Keratinocyte (primary cell): ENCODE data around the gene SYP. TPM values are rescaled to one million over a fixed set of nuclear protein-coding genes. Genes with fewer than 3 reads are reported as not detected.

Experiments used
- DNase-seq: peaks from one replicate; pipeline ENCODE4 v3.0.0-alpha.2; 2011; ENCODE audit warnings: low read depth, missing footprints, low spot score
- FAIRE-seq: peaks from 2 replicates; lab custom pipeline; 2011; peaks lifted over from hg19 to GRCh38; lab: Jason Lieb, UNC
- H2AFZ ChIP-seq: 2 replicates; pipeline ENCODE4 v1.6.0; 2012; ENCODE audit warnings: low read length, control low read depth, inconsistent platforms; ENCODE audit not compliant: control insufficient read depth
- H3K27ac ChIP-seq: 2 replicates; pipeline ENCODE4 v1.5.1; 2011; ENCODE audit warnings: low read length; ENCODE audit not compliant: control insufficient read depth, insufficient read depth
- H3K27me3 ChIP-seq: 3 replicates; pipeline ENCODE4 v1.6.0; 2011; ENCODE audit warnings: low read length; ENCODE audit not compliant: control insufficient read depth, insufficient read depth; ENCODE audit errors: extremely low read depth
- H3K36me3 ChIP-seq, 2 experiments: 2 replicates in 1 of 2; 3 replicates in 1 of 2; pipeline ENCODE4 v1.5.1; 2011; ENCODE audit warnings: low read length in 2 of 2, mild to moderate bottlenecking in 1 of 2; ENCODE audit not compliant: control insufficient read depth in 2 of 2, insufficient read depth in 2 of 2; ENCODE audit errors: extremely low read depth in 1 of 2
- H3K4me1 ChIP-seq: 3 replicates; pipeline ENCODE4 v1.5.1; 2011; ENCODE audit warnings: low read length; ENCODE audit not compliant: control insufficient read depth, insufficient read depth; ENCODE audit errors: extremely low read depth
- H3K4me2 ChIP-seq: 3 replicates; pipeline ENCODE4 v1.6.0; 2011; ENCODE audit warnings: low read depth, low read length; ENCODE audit not compliant: control insufficient read depth, insufficient read depth; ENCODE audit errors: extremely low read depth
- H3K4me3 ChIP-seq, 3 experiments: fragments of 200-600 bp in 1 of 3; sonication (generic) in 1 of 3; 2 replicates in 2 of 3; 3 replicates in 1 of 3; pipeline ENCODE4 v1.5.1; 2011 to 2016; ENCODE audit warnings: low read length in 3 of 3, mild to moderate bottlenecking in 3 of 3, control low read depth in 2 of 3, inconsistent platforms in 1 of 3, low read depth in 1 of 3, mixed read lengths in 1 of 3, mixed run types in 1 of 3, moderate library complexity in 1 of 3; ENCODE audit not compliant: control insufficient read depth in 2 of 3, insufficient read depth in 2 of 3; ENCODE audit errors: extremely low read depth in 1 of 3
- H3K79me2 ChIP-seq: 2 replicates; pipeline ENCODE4 v1.6.0; 2012; ENCODE audit warnings: low read length; ENCODE audit not compliant: control insufficient read depth, insufficient read depth
- H3K9ac ChIP-seq: 3 replicates; pipeline ENCODE4 v1.6.0; 2011; ENCODE audit warnings: low read length; ENCODE audit not compliant: control insufficient read depth, insufficient read depth; ENCODE audit errors: extremely low read depth
- H3K9me1 ChIP-seq: 3 replicates; pipeline ENCODE4 v1.6.0; 2011; ENCODE audit warnings: low read length; ENCODE audit not compliant: control insufficient read depth, insufficient read depth; ENCODE audit errors: extremely low read depth
- H3K9me3 ChIP-seq: 2 replicates; pipeline ENCODE4 v1.5.1; 2012; ENCODE audit warnings: low read depth, low read length; ENCODE audit not compliant: control insufficient read depth
- H4K20me1 ChIP-seq: 3 replicates; pipeline ENCODE4 v1.6.0; 2011; ENCODE audit warnings: low read length; ENCODE audit not compliant: control insufficient read depth, insufficient read depth; ENCODE audit errors: extremely low read depth
- EZH2 ChIP-seq: IDR thresholded peaks from one replicate; pipeline ENCODE4 v1.6.1; 2012; ENCODE audit warnings: inconsistent platforms, mild to moderate bottlenecking, low read length, moderate library complexity
- dilution Hi-C: fragments of 300-500 bp; cut with MboI; formaldehyde crosslinking; loops from one replicate; pipeline ENCODE4 v1.7.0; 2020; ENCODE audit warnings: low sequenced_read_pairs; ENCODE audit not compliant: extremely low pct_ligation_motif_present
- polyA plus RNA-seq, 5 experiments: library from polyadenylated mRNA; depleted of rRNA in 3 of 5; stranded (reverse) in 3 of 5; stranded (forward) in 1 of 5; unstranded in 1 of 5; fragments of >200 nt; gene quantifications; 1 replicate in 1 of 5; 2 replicates in 3 of 5; 3 replicates in 1 of 5; pipeline versions ENCODE4 v1.2.1 to v1.2.3, GENCODE V29; 2011 to 2012; ENCODE audit warnings: missing spikeins in 2 of 5, low read depth in 1 of 5, low replicate concordance in 1 of 5
- TF ChIP-seq, protein P1 (sequence below), 3 experiments: IDR thresholded peaks in 1 of 3; conservative IDR thresholded peaks in 1 of 3; optimal IDR thresholded peaks in 1 of 3; 2 replicates in 2 of 3; 3 replicates in 1 of 3; pipeline versions ENCODE3 to v1.5.1; 2011; ENCODE audit warnings: low read length in 3 of 3, mild to moderate bottlenecking in 3 of 3, moderate library complexity in 2 of 3, control low read depth in 1 of 3, inconsistent platforms in 1 of 3; ENCODE audit not compliant: insufficient read depth in 2 of 3; ENCODE audit errors: extremely low read depth in 1 of 3

Gene SYP
- polyA plus RNA-seq, 1 donor (not counting 4 experiments of a cell fraction or from before 2014, with no cell fraction given): 0.07 TPM

GRCh38 chrX:49214996-49215526, 15.1 kb upstream of the SYP start:
- Histone ChIP-seq H3K4me3 (no peak overlapping the region), H3K4me1 (no peaks in the 10 kb centered on the region), H3K27ac (no peak overlapping the region), H3K79me2 (no peaks in the 10 kb centered on the region), H3K9me3 (no peaks in the 10 kb centered on the region), H3K27me3 (no peaks in the 10 kb centered on the region), H3K4me2 (no peak overlapping the region), H4K20me1 (no peaks in the 10 kb centered on the region), H3K9ac (no peak overlapping the region), H3K36me3 (no peaks in the 10 kb centered on the region), H3K9me1 (no peaks in the 10 kb centered on the region), H2AFZ (no peak overlapping the region)
- no peak for FAIRE-seq
- no peak for DNase-seq
- dilution Hi-C loops: no loop called here
- TF ChIP-seq, protein P1, sequence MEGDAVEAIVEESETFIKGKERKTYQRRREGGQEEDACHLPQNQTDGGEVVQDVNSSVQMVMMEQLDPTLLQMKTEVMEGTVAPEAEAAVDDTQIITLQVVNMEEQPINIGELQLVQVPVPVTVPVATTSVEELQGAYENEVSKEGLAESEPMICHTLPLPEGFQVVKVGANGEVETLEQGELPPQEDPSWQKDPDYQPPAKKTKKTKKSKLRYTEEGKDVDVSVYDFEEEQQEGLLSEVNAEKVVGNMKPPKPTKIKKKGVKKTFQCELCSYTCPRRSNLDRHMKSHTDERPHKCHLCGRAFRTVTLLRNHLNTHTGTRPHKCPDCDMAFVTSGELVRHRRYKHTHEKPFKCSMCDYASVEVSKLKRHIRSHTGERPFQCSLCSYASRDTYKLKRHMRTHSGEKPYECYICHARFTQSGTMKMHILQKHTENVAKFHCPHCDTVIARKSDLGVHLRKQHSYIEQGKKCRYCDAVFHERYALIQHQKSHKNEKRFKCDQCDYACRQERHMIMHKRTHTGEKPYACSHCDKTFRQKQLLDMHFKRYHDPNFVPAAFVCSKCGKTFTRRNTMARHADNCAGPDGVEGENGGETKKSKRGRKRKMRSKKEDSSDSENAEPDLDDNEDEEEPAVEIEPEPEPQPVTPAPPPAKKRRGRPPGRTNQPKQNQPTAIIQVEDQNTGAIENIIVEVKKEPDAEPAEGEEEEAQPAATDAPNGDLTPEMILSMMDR (optimal IDR thresholded peaks at IDR 0.05 in 1 of 3, IDR thresholded peaks at IDR 0.05 in 1 of 3, conservative IDR thresholded peaks at IDR 0.05 in 1 of 3; ENCODE audit: extremely low read depth in 1 of 3, insufficient read depth in 2 of 3, low read length in 3 of 3): no peak

DNA sequence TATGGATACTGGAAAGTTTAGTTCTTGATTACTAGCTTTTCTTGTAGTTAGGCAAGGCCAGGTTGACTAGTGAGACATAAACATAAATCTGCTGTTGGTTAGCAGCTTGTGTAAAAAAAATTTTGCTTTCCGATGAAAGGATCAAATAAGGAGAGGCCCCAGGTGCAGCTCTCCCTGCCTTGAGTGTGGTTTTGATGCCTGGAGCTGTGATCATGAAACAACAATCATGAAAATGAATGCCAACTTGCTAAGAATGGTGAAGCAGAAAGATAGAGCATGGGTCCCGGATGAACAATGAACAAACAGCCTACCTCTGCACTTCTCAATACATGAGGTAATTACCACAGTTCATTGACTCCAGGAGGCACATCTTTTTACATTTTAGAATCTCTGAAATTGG, 14.4 kb upstream of the SYP start:
- H3K4me1 ChIP-seq: no peaks in the 10 kb centered on the region
- H3K27ac ChIP-seq: no peak overlapping the region
- no peak for FAIRE-seq

More for the DNA sequence above, 14.4 kb upstream of the SYP start:
- DNase-seq: no peak
- TF ChIP-seq, protein P1 (optimal IDR thresholded peaks at IDR 0.05 in 1 of 3, IDR thresholded peaks at IDR 0.05 in 1 of 3, conservative IDR thresholded peaks at IDR 0.05 in 1 of 3; ENCODE audit: extremely low read depth in 1 of 3, insufficient read depth in 2 of 3, low read length in 3 of 3): no peak
- TF ChIP-seq EZH2: no peak
- Histone ChIP-seq H3K79me2 (no peaks in the 10 kb centered on the region), H3K9me1 (no peaks in the 10 kb centered on the region), H3K4me3 (no peak overlapping the region), H3K4me2 (no peak overlapping the region), H3K9me3 (no peaks in the 10 kb centered on the region), H3K9ac (no peak overlapping the region), H3K36me3 (no peaks in the 10 kb centered on the region), H3K27me3 (no peaks in the 10 kb centered on the region), H2AFZ (no peak overlapping the region), H4K20me1 (no peaks in the 10 kb centered on the region)
- dilution Hi-C loops: no loop called here
